Trophoblast cell (in vitro differentiated cells and primary cell): Measurements from ENCODE around the gene RAP1GAP.

Experiments used
- DNase-seq, 2 donors: peaks; one replicate each; pipeline ENCODE4 v3.0.0-alpha.2; 2016
- H2AFZ ChIP-seq: 2 replicates; pipeline ENCODE4 v1.6.1; 2013; ENCODE audit warnings: low read length, moderate library complexity, mild to moderate bottlenecking; ENCODE audit not compliant: insufficient read depth, poor library complexity
- H2AK5ac ChIP-seq: 2 replicates; pipeline ENCODE4 v1.6.1; 2013; ENCODE audit warnings: mild to moderate bottlenecking, low read length
- H2BK120ac ChIP-seq: 2 replicates; pipeline ENCODE4 v1.6.1; 2013; ENCODE audit warnings: low read length, mild to moderate bottlenecking, moderate library complexity; ENCODE audit not compliant: insufficient read depth, poor library complexity
- H2BK12ac ChIP-seq: 2 replicates; pipeline ENCODE4 v1.6.1; 2013; ENCODE audit warnings: mild to moderate bottlenecking, low read length, moderate library complexity
- H2BK5ac ChIP-seq: 2 replicates; pipeline ENCODE4 v1.6.1; 2013; ENCODE audit warnings: low read length, low read depth, moderate library complexity, mild to moderate bottlenecking; ENCODE audit not compliant: poor library complexity
- H3K14ac ChIP-seq: 2 replicates; pipeline ENCODE4 v1.6.1; 2013; ENCODE audit warnings: mild to moderate bottlenecking, low read length
- H3K18ac ChIP-seq: 2 replicates; pipeline ENCODE4 v1.6.1; 2013; ENCODE audit warnings: mild to moderate bottlenecking, low read length
- H3K23ac ChIP-seq: 2 replicates; pipeline ENCODE4 v1.6.1; 2013; ENCODE audit warnings: low read length
- H3K27ac ChIP-seq: 2 replicates; pipeline ENCODE4 v1.5.1; 2013; ENCODE audit warnings: low read depth, mild to moderate bottlenecking, inconsistent platforms, low read length, moderate library complexity
- H3K27me3 ChIP-seq: 2 replicates; pipeline ENCODE4 v1.6.1; 2013; ENCODE audit warnings: inconsistent platforms, mild to moderate bottlenecking, low read length, moderate library complexity; ENCODE audit not compliant: insufficient read depth
- H3K36me3 ChIP-seq, 2 experiments: 1 replicate in 1 of 2; 2 replicates in 1 of 2; pipeline ENCODE4 v1.6.1; 2013; ENCODE audit warnings: low read length in 2 of 2, mild to moderate bottlenecking in 2 of 2, moderate library complexity in 1 of 2; ENCODE audit not compliant: insufficient read depth in 2 of 2, control insufficient read depth in 1 of 2
- H3K4ac ChIP-seq: 2 replicates; pipeline ENCODE4 v1.6.1; 2013; ENCODE audit warnings: low read depth, mild to moderate bottlenecking, low read length, moderate library complexity
- H3K4me1 ChIP-seq, 2 experiments: 1 replicate in 1 of 2; 2 replicates in 1 of 2; pipeline ENCODE4 v1.6.1; 2013; ENCODE audit warnings: low read length in 2 of 2, mild to moderate bottlenecking in 2 of 2, moderate library complexity in 1 of 2; ENCODE audit not compliant: insufficient read depth in 2 of 2, control insufficient read depth in 1 of 2
- H3K4me2 ChIP-seq: 2 replicates; pipeline ENCODE4 v1.6.1; 2013; ENCODE audit warnings: inconsistent platforms, mild to moderate bottlenecking, low read length, moderate library complexity
- H3K4me3 ChIP-seq: 2 replicates; pipeline ENCODE4 v1.5.1; 2013; ENCODE audit warnings: mild to moderate bottlenecking, low read depth, low read length, inconsistent platforms
- H3K79me1 ChIP-seq: one replicate; pipeline ENCODE4 v1.6.1; 2013; ENCODE audit warnings: low read length
- H3K79me2 ChIP-seq: 2 replicates; pipeline ENCODE4 v1.6.1; 2013; ENCODE audit warnings: low read length, mild to moderate bottlenecking; ENCODE audit not compliant: control insufficient read depth, insufficient read depth, poor library complexity
- H3K9ac ChIP-seq: 2 replicates; pipeline ENCODE4 v1.6.1; 2013; ENCODE audit warnings: mild to moderate bottlenecking, low read length
- H3K9me3 ChIP-seq: 2 replicates; pipeline ENCODE4 v1.6.1; 2013; ENCODE audit warnings: low read depth, mild to moderate bottlenecking, control low read depth, inconsistent platforms, low read length; ENCODE audit not compliant: insufficient read depth
- H4K12ac ChIP-seq: 2 replicates; pipeline ENCODE4 v1.6.1; 2013; ENCODE audit warnings: low read depth, mild to moderate bottlenecking, low read length, moderate library complexity
- H4K8ac ChIP-seq: 2 replicates; pipeline ENCODE4 v1.6.1; 2013; ENCODE audit warnings: low read depth, mild to moderate bottlenecking, low read length, moderate library complexity
- H4K91ac ChIP-seq: one replicate; pipeline ENCODE4 v1.6.1; 2013; ENCODE audit warnings: low read depth, mild to moderate bottlenecking, low read length, moderate library complexity
- WGBS: extraction: QIAGEN DNeasy Blood & Tissue Kit; methylation state at CpG from one replicate; pipeline ENCODE4 v1.1.7; 2013; ENCODE audit warnings: missing lambda C conversion rate; ENCODE audit not compliant: insufficient read length, insufficient coverage; ENCODE audit errors: extremely low coverage; 5-methylcytosine and 5-hydroxymethylcytosine counted together

Gene RAP1GAP

DNA sequence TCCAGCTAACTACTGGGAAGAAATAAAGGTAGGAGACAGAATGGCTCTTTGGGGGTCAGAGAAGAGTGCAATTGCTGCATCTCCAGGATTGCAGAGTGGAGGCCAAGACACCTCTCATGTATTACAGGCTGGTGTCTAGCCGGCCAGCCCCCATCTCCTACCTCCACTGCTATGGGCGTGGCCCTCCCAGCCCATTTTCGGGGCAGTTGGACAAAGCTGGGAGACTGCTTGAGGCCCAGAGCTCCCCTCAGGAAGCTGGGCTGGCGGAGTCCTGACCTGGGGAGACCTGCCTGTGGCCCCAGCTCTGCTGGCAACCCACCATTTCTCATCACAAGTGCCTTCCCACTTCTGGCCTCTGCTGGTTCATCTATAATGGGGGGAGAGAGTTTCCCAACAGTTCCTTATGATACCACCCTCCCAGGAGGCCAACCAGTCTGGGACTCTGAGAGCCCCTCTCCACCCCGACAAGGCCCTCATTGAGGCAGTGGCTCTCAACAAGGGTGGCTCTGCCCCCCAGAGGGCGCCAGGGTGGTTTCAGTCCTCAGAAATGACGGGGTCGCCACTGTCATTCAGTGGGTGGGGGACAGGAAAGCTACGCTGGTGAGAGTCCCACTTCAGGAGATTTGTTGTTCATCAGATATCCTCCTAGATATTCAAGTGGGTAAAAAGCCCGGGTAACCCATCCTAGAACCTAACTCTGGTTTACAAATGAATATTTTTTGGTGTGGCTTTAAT is 11.5 kb downstream of the RAP1GAP start:
- no peaks in the 10 kb centered on the region for H3K36me3 ChIP-seq
- no peak overlapping the region for H2AK5ac ChIP-seq
- peaks cover 0 to 2% of the 10 kb centered on the region in 2 experiments for H3K4me1 ChIP-seq
- no peak overlapping the region for H2AFZ ChIP-seq
- H3K9me3 ChIP-seq: peaks cover 5% of the 10 kb centered on the region
- no peak overlapping the region for H2BK12ac ChIP-seq
- no peak overlapping the region for H4K12ac ChIP-seq
- no peak overlapping the region for H3K23ac ChIP-seq
- no peak overlapping the region for H2BK120ac ChIP-seq
- H4K8ac ChIP-seq: no peak overlapping the region
- H3K27ac ChIP-seq: no peak overlapping the region
- no peak for DNase-seq
- no peak overlapping the region for H4K91ac ChIP-seq
- WGBS: no CpG with 5 or more reads among the region's 10 CpGs
- H3K79me1 ChIP-seq: no peaks in the 10 kb centered on the region
- no peak overlapping the region for H2BK5ac ChIP-seq
- H3K14ac ChIP-seq: no peak overlapping the region
- no peak overlapping the region for H3K4me2 ChIP-seq
- H3K4me3 ChIP-seq: no peak overlapping the region
- H3K27me3 ChIP-seq: peaks cover 7% of the 10 kb centered on the region
- H3K4ac ChIP-seq: no peak overlapping the region
- H3K9ac ChIP-seq: no peak overlapping the region
- no peaks in the 10 kb centered on the region for H3K79me2 ChIP-seq
- no peak overlapping the region for H3K18ac ChIP-seq

DNA sequence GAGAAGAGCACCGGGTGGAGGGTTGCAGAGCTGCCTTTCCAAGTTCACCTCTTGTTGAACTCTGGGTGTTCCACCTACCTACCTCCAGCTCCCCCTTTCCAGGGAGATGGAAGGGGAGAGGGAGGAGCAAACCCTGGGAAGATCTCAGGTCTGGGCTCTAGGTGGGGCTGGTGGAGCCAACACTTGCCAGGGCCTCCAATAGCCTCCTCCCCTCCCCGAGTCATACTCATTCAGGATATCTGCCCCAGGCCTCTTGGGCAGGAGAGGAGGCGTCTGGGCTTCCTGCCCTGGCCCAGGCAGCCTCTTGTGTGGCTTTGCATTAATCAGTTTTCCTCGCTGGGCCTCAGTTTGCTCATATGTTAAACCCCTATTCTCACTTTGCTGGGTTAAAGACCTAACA is 13.4 kb downstream of the RAP1GAP start:
- no peak overlapping the region for H4K8ac ChIP-seq
- peaks cover 3 to 7% of the 10 kb centered on the region in 2 experiments for H3K4me1 ChIP-seq
- H3K18ac ChIP-seq: no peak overlapping the region
- H2AK5ac ChIP-seq: no peak overlapping the region
- H3K23ac ChIP-seq: no peak overlapping the region
- no peak overlapping the region for H4K12ac ChIP-seq
- no peak overlapping the region for H3K14ac ChIP-seq
- H3K4me2 ChIP-seq: no peak overlapping the region
- no peaks in the 10 kb centered on the region for H3K79me1 ChIP-seq
- H3K79me2 ChIP-seq: no peaks in the 10 kb centered on the region
- no peak overlapping the region for H2BK120ac ChIP-seq
- no peak for DNase-seq
- no peak overlapping the region for H3K4ac ChIP-seq
- no peaks in the 10 kb centered on the region for H3K36me3 ChIP-seq
- no peak overlapping the region for H4K91ac ChIP-seq
- no peak overlapping the region for H3K27ac ChIP-seq
- no peak overlapping the region for H2BK12ac ChIP-seq
- no peak overlapping the region for H3K4me3 ChIP-seq
- WGBS: no CpG with 5 or more reads among the region's 4 CpGs
- peaks cover 8% of the 10 kb centered on the region for H3K9me3 ChIP-seq
- H2BK5ac ChIP-seq: no peak overlapping the region
- H3K27me3 ChIP-seq: peaks cover 22% of the 10 kb centered on the region
- H3K9ac ChIP-seq: no peak overlapping the region
- no peak overlapping the region for H2AFZ ChIP-seq

DNA sequence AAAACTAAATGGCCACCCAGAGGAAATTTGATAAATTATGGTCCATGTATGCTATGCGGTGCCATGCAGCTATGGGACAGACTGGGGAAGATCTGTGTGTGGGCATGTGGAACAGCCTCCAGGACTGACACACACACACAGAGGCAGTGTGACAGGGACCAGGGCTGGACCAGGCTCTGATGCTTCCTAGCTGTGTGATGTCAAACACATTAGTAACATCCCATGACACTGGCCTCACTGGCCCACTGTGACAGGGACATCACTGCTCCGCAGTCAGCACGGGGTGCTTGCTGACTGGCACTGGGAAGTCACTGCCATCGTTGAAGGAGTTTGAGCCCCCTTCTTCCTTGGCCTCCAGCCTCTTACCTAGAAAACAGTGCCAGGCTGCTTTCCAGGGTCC is 13.9 kb downstream of the RAP1GAP start:
- Histone ChIP-seq H3K9me3 (peaks cover 8% of the 10 kb centered on the region), H3K27me3 (peaks cover 23% of the 10 kb centered on the region), H2BK12ac (no peak overlapping the region), H3K14ac (no peak overlapping the region), H3K9ac (no peak overlapping the region), H2BK5ac (no peak overlapping the region), H3K4me2 (no peak overlapping the region), H3K79me2 (no peaks in the 10 kb centered on the region), H3K4ac (no peak overlapping the region), H3K79me1 (no peaks in the 10 kb centered on the region), H3K4me3 (no peak overlapping the region), H4K8ac (no peak overlapping the region), H2AFZ (no peak overlapping the region), H3K23ac (no peak overlapping the region), H4K12ac (no peak overlapping the region), H3K27ac (no peak overlapping the region), H4K91ac (no peak overlapping the region), H2BK120ac (no peak overlapping the region), H2AK5ac (no peak overlapping the region), H3K18ac (no peak overlapping the region), H3K36me3 (no peaks in the 10 kb centered on the region), H3K4me1 (peaks cover 3 to 7% of the 10 kb centered on the region in 2 experiments)
- no peak for DNase-seq
- no CpG with 5 or more reads among the region's 4 CpGs for WGBS

DNA sequence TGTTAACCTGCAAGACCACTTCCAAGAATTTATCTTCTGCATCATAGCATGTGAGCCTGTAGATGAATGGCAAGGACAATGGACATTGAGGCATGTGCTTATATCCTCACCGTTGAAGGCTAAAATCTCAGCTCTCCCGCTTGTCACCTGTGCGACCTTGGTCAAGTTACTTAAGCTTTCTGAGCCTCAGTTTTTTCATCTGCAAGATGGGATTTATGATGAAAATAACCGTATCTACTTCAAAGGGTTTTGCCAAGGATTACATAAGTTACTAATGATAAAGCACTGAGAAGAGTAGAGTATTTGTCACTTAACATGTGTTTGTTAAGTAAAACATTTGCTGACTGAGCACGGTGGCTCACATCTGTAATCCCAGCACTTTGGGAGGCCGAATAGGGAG is 14.9 kb downstream of the RAP1GAP start:
- peaks cover 21% of the 10 kb centered on the region for H3K27me3 ChIP-seq
- peaks cover 3 to 5% of the 10 kb centered on the region in 2 experiments for H3K4me1 ChIP-seq
- H3K18ac ChIP-seq: no peak overlapping the region

More for the DNA sequence above, 14.9 kb downstream of the RAP1GAP start:
- H3K79me1 ChIP-seq: no peaks in the 10 kb centered on the region
- no peaks in the 10 kb centered on the region for H3K79me2 ChIP-seq
- H3K4ac ChIP-seq: no peak overlapping the region
- no peak overlapping the region for H3K14ac ChIP-seq
- H2AK5ac ChIP-seq: no peak overlapping the region
- H3K9ac ChIP-seq: no peak overlapping the region
- no peak overlapping the region for H2BK5ac ChIP-seq
- DNase-seq: no peak
- H2BK120ac ChIP-seq: no peak overlapping the region
- H3K9me3 ChIP-seq: peaks cover 8% of the 10 kb centered on the region
- H2BK12ac ChIP-seq: no peak overlapping the region
- no peak overlapping the region for H3K27ac ChIP-seq
- no peak overlapping the region for H3K4me3 ChIP-seq
- whole genome bisulfite sequencing: no CpG with 5 or more reads among the region's 6 CpGs
- no peak overlapping the region for H3K4me2 ChIP-seq
- no peak overlapping the region for H4K12ac ChIP-seq
- H3K36me3 ChIP-seq: no peaks in the 10 kb centered on the region
- no peak overlapping the region for H3K23ac ChIP-seq
- H2AFZ ChIP-seq: no peak overlapping the region
- H4K91ac ChIP-seq: no peak overlapping the region
- no peak overlapping the region for H4K8ac ChIP-seq
